Mesenchymal stem cell (in vitro differentiated cells and primary cell): ENCODE results near the gene WWOX.
"Not testable (repeated sequence)": the region's sequence is repeated elsewhere in the genome, so short reads cannot be mapped to it uniquely, and the experiment has no call there.

ENCODE experiments used
- DNase-seq: peaks from one replicate; pipeline ENCODE4 v3.0.0-alpha.2; 2013
- H2AFZ ChIP-seq: one replicate; pipeline ENCODE4 v1.6.1; 2013; ENCODE audit warnings: low read depth, mild to moderate bottlenecking, control low read depth, inconsistent platforms, low read length, moderate library complexity
- H2AK5ac ChIP-seq: 2 replicates; pipeline ENCODE4 v1.6.1; 2013; ENCODE audit warnings: low read length, moderate library complexity, mild to moderate bottlenecking, inconsistent platforms; ENCODE audit not compliant: severe bottlenecking
- H2BK120ac ChIP-seq: one replicate; pipeline ENCODE4 v1.6.1; 2013; ENCODE audit warnings: low read depth, mild to moderate bottlenecking, inconsistent platforms, low read length, moderate library complexity
- H2BK12ac ChIP-seq, 2 experiments: one replicate each; pipeline ENCODE4 v1.6.1; 2013; ENCODE audit warnings: inconsistent platforms in 2 of 2, low read length in 2 of 2, mild to moderate bottlenecking in 2 of 2, moderate library complexity in 2 of 2, control low read depth in 1 of 2
- H2BK15ac ChIP-seq: one replicate; pipeline ENCODE4 v1.6.1; 2013; ENCODE audit warnings: mild to moderate bottlenecking, low read depth, inconsistent platforms; ENCODE audit not compliant: poor library complexity, severe bottlenecking
- H2BK5ac ChIP-seq: 2 replicates; pipeline ENCODE4 v1.6.1; 2013; ENCODE audit warnings: low read depth, mild to moderate bottlenecking, low read length, control low read depth, inconsistent platforms; ENCODE audit not compliant: poor library complexity, severe bottlenecking
- H3K14ac ChIP-seq, 2 experiments: one replicate each; pipeline ENCODE4 v1.6.1; 2013; ENCODE audit warnings: inconsistent platforms in 2 of 2, low read length in 2 of 2, control low read depth in 1 of 2, mild to moderate bottlenecking in 1 of 2, moderate library complexity in 1 of 2
- H3K18ac ChIP-seq, 2 experiments: one replicate each; pipeline ENCODE4 v1.6.1; 2013; ENCODE audit warnings: inconsistent platforms in 2 of 2, low read length in 2 of 2, control low read depth in 1 of 2, low read depth in 1 of 2, mild to moderate bottlenecking in 1 of 2
- H3K23ac ChIP-seq, 2 experiments: one replicate each; pipeline ENCODE4 v1.6.1; 2013; ENCODE audit warnings: inconsistent platforms in 2 of 2, low read length in 2 of 2, mild to moderate bottlenecking in 2 of 2, moderate library complexity in 2 of 2, control low read depth in 1 of 2
- H3K27ac ChIP-seq: 2 replicates; pipeline ENCODE4 v1.5.1; 2013; ENCODE audit warnings: mild to moderate bottlenecking, moderate library complexity, low read length, control low read depth, inconsistent platforms; ENCODE audit not compliant: poor library complexity, severe bottlenecking
- H3K27me3 ChIP-seq, 2 experiments: 2 replicates each; pipeline versions ENCODE4 v1.6.1 to v1.7.0; 2013; ENCODE audit warnings: low read length in 2 of 2, mild to moderate bottlenecking in 2 of 2, moderate library complexity in 2 of 2, control low read depth in 1 of 2, inconsistent platforms in 1 of 2; ENCODE audit not compliant: control insufficient read depth in 1 of 2, insufficient read depth in 1 of 2
- H3K36me3 ChIP-seq, 2 experiments: 2 replicates each; pipeline versions ENCODE4 v1.6.1 to v1.7.0; 2013; ENCODE audit warnings: low read length in 2 of 2, control low read depth in 1 of 2, inconsistent platforms in 1 of 2, low read depth in 1 of 2, mild to moderate bottlenecking in 1 of 2; ENCODE audit not compliant: insufficient read depth in 2 of 2, control insufficient read depth in 1 of 2
- H3K4ac ChIP-seq, 2 experiments: one replicate each; pipeline ENCODE4 v1.6.1; 2013; ENCODE audit warnings: inconsistent platforms in 2 of 2, low read length in 2 of 2, mild to moderate bottlenecking in 2 of 2, moderate library complexity in 2 of 2, control low read depth in 1 of 2, low read depth in 1 of 2
- H3K4me1 ChIP-seq: 2 replicates; pipeline ENCODE4 v1.6.1; 2013; ENCODE audit warnings: low read depth, low read length, control low read depth; ENCODE audit not compliant: control insufficient read depth, insufficient read depth
- H3K4me2 ChIP-seq: 2 replicates; pipeline ENCODE4 v1.6.1; 2013; ENCODE audit warnings: low read length, mild to moderate bottlenecking, inconsistent platforms; ENCODE audit not compliant: poor library complexity, severe bottlenecking
- H3K4me3 ChIP-seq, 2 experiments: 2 replicates each; pipeline versions ENCODE4 v1.5.1 to v1.7.0; 2013; ENCODE audit warnings: low read length in 2 of 2, mild to moderate bottlenecking in 2 of 2, control low read depth in 1 of 2, low read depth in 1 of 2; ENCODE audit not compliant: insufficient read depth in 1 of 2
- H3K79me1 ChIP-seq: replicated peaks from 2 replicates; pipeline ENCODE4 v1.6.1; 2013; ENCODE audit warnings: mild to moderate bottlenecking, control low read depth, low read length, inconsistent platforms; ENCODE audit not compliant: poor library complexity, severe bottlenecking
- H3K9ac ChIP-seq: 2 replicates; pipeline ENCODE4 v1.7.0; 2013; ENCODE audit warnings: mild to moderate bottlenecking, low read length, moderate library complexity
- H3K9me3 ChIP-seq: 2 replicates; pipeline ENCODE4 v1.7.0; 2013; ENCODE audit warnings: mild to moderate bottlenecking, low read length; ENCODE audit not compliant: control insufficient read depth
- H4K8ac ChIP-seq: one replicate; pipeline ENCODE4 v1.6.1; 2013; ENCODE audit warnings: inconsistent platforms, mild to moderate bottlenecking, low read length, moderate library complexity
- H4K91ac ChIP-seq: one replicate; pipeline ENCODE4 v1.6.1; 2013; ENCODE audit warnings: mild to moderate bottlenecking, low read length, inconsistent platforms
- WGBS: methylation state at CpG from one replicate; pipeline ENCODE4 v1.1.7; 2013; ENCODE audit warnings: mixed read lengths; 5-methylcytosine and 5-hydroxymethylcytosine counted together

WWOX gene

GRCh38 chr16:79225994-79226393 lies 1126.5 kb downstream of the WWOX start:
- H3K4ac ChIP-seq, H3K27me3 ChIP-seq, H2AFZ ChIP-seq, H3K4me1 ChIP-seq, H3K9me3 ChIP-seq, H2BK12ac ChIP-seq, H3K18ac ChIP-seq, H3K36me3 ChIP-seq, DNase-seq, H2AK5ac ChIP-seq, H2BK120ac ChIP-seq, H2BK15ac ChIP-seq, H3K14ac ChIP-seq, H4K91ac ChIP-seq, H3K23ac ChIP-seq, H3K79me1 ChIP-seq, H3K4me3 ChIP-seq, H2BK5ac ChIP-seq, H3K9ac ChIP-seq, H3K27ac ChIP-seq, H4K8ac ChIP-seq, H3K4me2 ChIP-seq: not testable (repeated sequence)
- 90% methylated on average over 2 of the region's 3 CpGs for WGBS

- H2AFZ ChIP-seq: no peak overlapping the region
- H3K14ac ChIP-seq: no peak overlapping the region
- H3K79me1 ChIP-seq: no peaks in the 10 kb centered on the region
- no peak overlapping the region for H3K18ac ChIP-seq
- no peak overlapping the region for H3K23ac ChIP-seq
- H2AK5ac ChIP-seq: no peak overlapping the region
- no peaks in the 10 kb centered on the region for H3K4me1 ChIP-seq
- no peak for DNase-seq
- no peak overlapping the region for H2BK5ac ChIP-seq
- H3K4me3 ChIP-seq: no peak overlapping the region
- H3K9ac ChIP-seq: no peak overlapping the region
- no peaks in the 10 kb centered on the region for H3K36me3 ChIP-seq
- H2BK12ac ChIP-seq: no peak overlapping the region
- H3K27me3 ChIP-seq: no peaks in the 10 kb centered on the region
- no peak overlapping the region for H3K4me2 ChIP-seq
- no peak overlapping the region for H2BK120ac ChIP-seq
- H4K91ac ChIP-seq: no peak overlapping the region
- H4K8ac ChIP-seq: no peak overlapping the region
- no peak overlapping the region for H3K4ac ChIP-seq
- no peak overlapping the region for H2BK15ac ChIP-seq
- H3K27ac ChIP-seq: no peak overlapping the region
- H3K9me3 ChIP-seq: no peaks in the 10 kb centered on the region
- WGBS: 74% methylated on average over 20 of the region's 20 CpGs
These were observed 1129.9 kb downstream of the WWOX start for GRCh38 chr16:79229361-79229760.

- H3K4ac ChIP-seq, H2AFZ ChIP-seq, H3K18ac ChIP-seq, H3K14ac ChIP-seq, H2BK5ac ChIP-seq, H3K4me1 ChIP-seq, DNase-seq, H4K91ac ChIP-seq, H3K36me3 ChIP-seq, H2AK5ac ChIP-seq, H3K79me1 ChIP-seq, H2BK15ac ChIP-seq, H3K9me3 ChIP-seq, H3K9ac ChIP-seq, H2BK12ac ChIP-seq, H4K8ac ChIP-seq, H3K4me2 ChIP-seq, H3K27ac ChIP-seq, H3K23ac ChIP-seq, H3K27me3 ChIP-seq, H2BK120ac ChIP-seq, H3K4me3 ChIP-seq: not testable (repeated sequence)
- 90% methylated on average over 2 of the region's 2 CpGs for WGBS
These were observed 1146.2 kb downstream of the WWOX start for GRCh38 chr16:79245700-79246099.

GRCh38 chr16:79247386-79247785 lies 1147.9 kb downstream of the WWOX start:
- no peaks in the 10 kb centered on the region for H3K27me3 ChIP-seq
- H3K18ac ChIP-seq: no peak overlapping the region
- H3K4me1 ChIP-seq: no peaks in the 10 kb centered on the region
- 98% methylated on average over 3 of the region's 5 CpGs for WGBS
- H3K4me2 ChIP-seq: no peak overlapping the region
- no peak overlapping the region for H3K4ac ChIP-seq
- H4K8ac ChIP-seq: no peak overlapping the region
- no peak overlapping the region for H3K9ac ChIP-seq
- no peak overlapping the region for H3K27ac ChIP-seq
- no peaks in the 10 kb centered on the region for H3K36me3 ChIP-seq
- H3K4me3 ChIP-seq: no peak overlapping the region
- H2BK12ac ChIP-seq: no peak overlapping the region
- no peak overlapping the region for H3K14ac ChIP-seq
- DNase-seq: no peak
- H2BK120ac ChIP-seq: no peak overlapping the region
- H3K23ac ChIP-seq: no peak overlapping the region
- no peak overlapping the region for H2AFZ ChIP-seq
- no peaks in the 10 kb centered on the region for H3K79me1 ChIP-seq
- H2BK15ac ChIP-seq: no peak overlapping the region
- no peak overlapping the region for H2BK5ac ChIP-seq
- no peak overlapping the region for H4K91ac ChIP-seq
- no peak overlapping the region for H2AK5ac ChIP-seq
- no peaks in the 10 kb centered on the region for H3K9me3 ChIP-seq
